ENCODE results near the gene MBD3L2B.
A peak's percentile ranks its signal among the peaks of the same experiment; 100 is the strongest.
"Not testable (repeated sequence)": the region's sequence is repeated elsewhere in the genome, so short reads cannot be mapped to it uniquely, and the experiment has no call there.

Gene MBD3L2B

GRCh38 chr19:7021331-7021730 lies at the start of gene MBD3L2B:
Gene MBD3L2B, minus strand, starts transcription at chr19:7021431. Its CDS starts 34 bp downstream, at chr19:7021397.
- not testable (repeated sequence) for H3K27ac Mint-ChIP-seq, H3K4me3 Mint-ChIP-seq

GRCh38 chr19:7069904-7070226 lies 48.6 kb upstream of the MBD3L2B start:
- DNase-seq (ENCODE audit: low spot score in 2 of 2), result no peak
- Mint-ChIP-seq H3K27ac (peak overlapping the region; percentile 93), H3K4me1 (peaks cover 20% of the 10 kb centered on the region)

More at GRCh38 chr19:7021331-7021730, at the start of gene MBD3L2B:
- H3K4me1 Mint-ChIP-seq; H3K36me3 Mint-ChIP-seq; ATAC-seq; DNase-seq (ENCODE audit: low spot score in 2 of 2); H3K9me3 Mint-ChIP-seq: not testable (repeated sequence)

GRCh38 chr19:7069042-7069903 lies 48.0 kb upstream of the MBD3L2B start, which contains the start of gene ZNF557:
Gene ZNF557, plus strand, starts transcription at chr19:7069703. Its CDS starts 5,372 bp downstream, at chr19:7075075.
- H3K4me3 Mint-ChIP-seq, result peak within 1 kb of the TSS; percentile 95
- peaks cover 48% of the 10 kb centered on the region for H3K36me3 Mint-ChIP-seq
- peaks cover 2% of the 10 kb centered on the region for H3K9me3 Mint-ChIP-seq
- DNase-seq (ENCODE audit: low spot score in 2 of 2), result peak; percentile 92 to 99
- ATAC-seq, result peak; percentile 94
- peaks cover 20% of the 10 kb centered on the region for H3K4me1 Mint-ChIP-seq
- H3K27ac Mint-ChIP-seq, result peak within 1 kb of the TSS; percentile 93

More at GRCh38 chr19:7069904-7070226, 48.6 kb upstream of the MBD3L2B start:
- peaks cover 54% of the 10 kb centered on the region for H3K36me3 Mint-ChIP-seq
- peak overlapping the region; percentile 95 for H3K4me3 Mint-ChIP-seq
- H3K9me3 Mint-ChIP-seq, result peaks cover 2% of the 10 kb centered on the region
- peak; percentile 49 for ATAC-seq

- no peak for ATAC-seq
- no peak for DNase-seq (ENCODE audit: low spot score in 2 of 2)
- H3K4me1 Mint-ChIP-seq, result peaks cover 20% of the 10 kb centered on the region
- H3K36me3 Mint-ChIP-seq, result peaks cover 41% of the 10 kb centered on the region
- H3K4me3 Mint-ChIP-seq, result peak overlapping the region; percentile 95
- peaks cover 2% of the 10 kb centered on the region for H3K9me3 Mint-ChIP-seq
- peak overlapping the region; percentile 93 for H3K27ac Mint-ChIP-seq
Observed at GRCh38 chr19:7068599-7068998, 47.4 kb upstream of the MBD3L2B start.

- DNase-seq (ENCODE audit: low spot score in 2 of 2), result no peak
- no peak overlapping the region for H3K27ac Mint-ChIP-seq
- H3K9me3 Mint-ChIP-seq, result peaks cover 2% of the 10 kb centered on the region
- ATAC-seq, result no peak
- H3K36me3 Mint-ChIP-seq, result peaks cover 32% of the 10 kb centered on the region
- H3K4me1 Mint-ChIP-seq, result peaks cover 18% of the 10 kb centered on the region
- no peak overlapping the region for H3K4me3 Mint-ChIP-seq
Observed at GRCh38 chr19:7067716-7068115, 46.5 kb upstream of the MBD3L2B start.

- not testable (repeated sequence) for H3K9me3 Mint-ChIP-seq, H3K4me3 Mint-ChIP-seq, H3K27ac Mint-ChIP-seq, ATAC-seq
- Mint-ChIP-seq H3K36me3 (peaks cover 26% of the 10 kb centered on the region), H3K4me1 (peaks cover 12% of the 10 kb centered on the region)
- peak in 1 of 2 donors; percentile 51 for DNase-seq (ENCODE audit: low spot score in 2 of 2)
Observed at GRCh38 chr19:7067122-7067521, 45.9 kb upstream of the MBD3L2B start.

GRCh38 chr19:7063764-7064418 lies 42.7 kb upstream of the MBD3L2B start:
- Mint-ChIP-seq H3K4me3 (no peak overlapping the region), H3K36me3 (no peaks in the 10 kb centered on the region), H3K27ac (no peak overlapping the region), H3K9me3 (peaks cover 2% of the 10 kb centered on the region), H3K4me1 (peaks cover 6% of the 10 kb centered on the region)
- ATAC-seq (peak; percentile 49), DNase-seq (ENCODE audit: low spot score in 2 of 2) (peak in 1 of 2 donors; percentile 52)

GRCh38 chr19:7063339-7063738 lies 42.1 kb upstream of the MBD3L2B start:
- peaks cover under 1% of the 10 kb centered on the region for H3K4me1 Mint-ChIP-seq
- H3K27ac Mint-ChIP-seq, result no peak overlapping the region
- ATAC-seq (no peak), DNase-seq (ENCODE audit: low spot score in 2 of 2) (peak in 1 of 2 donors; percentile 48)
- H3K4me3 Mint-ChIP-seq, result no peak overlapping the region
- H3K36me3 Mint-ChIP-seq, result no peaks in the 10 kb centered on the region
- H3K9me3 Mint-ChIP-seq, result peaks cover 2% of the 10 kb centered on the region

GRCh38 chr19:7059977-7060376 lies 38.7 kb upstream of the MBD3L2B start:
- not testable (repeated sequence) for H3K9me3 Mint-ChIP-seq, H3K36me3 Mint-ChIP-seq, H3K4me3 Mint-ChIP-seq, H3K4me1 Mint-ChIP-seq, ATAC-seq, H3K27ac Mint-ChIP-seq
- peak in 1 of 2 donors; percentile 38 for DNase-seq (ENCODE audit: low spot score in 2 of 2)

GRCh38 chr19:7058576-7058975 lies 37.3 kb upstream of the MBD3L2B start, which contains the start of gene MBD3L3:
Gene MBD3L3, minus strand, starts transcription at chr19:7058676. Its CDS starts 71 bp downstream, at chr19:7058605.
- not testable (repeated sequence) for ATAC-seq; H3K9me3 Mint-ChIP-seq; DNase-seq (ENCODE audit: low spot score in 2 of 2); H3K4me3 Mint-ChIP-seq; H3K4me1 Mint-ChIP-seq; H3K27ac Mint-ChIP-seq; H3K36me3 Mint-ChIP-seq

- not testable (repeated sequence) for H3K36me3 Mint-ChIP-seq, H3K4me1 Mint-ChIP-seq, H3K27ac Mint-ChIP-seq, H3K4me3 Mint-ChIP-seq, H3K9me3 Mint-ChIP-seq, ATAC-seq
- peak in 1 of 2 donors; percentile 29 for DNase-seq (ENCODE audit: low spot score in 2 of 2)
Observed at GRCh38 chr19:7056371-7056770, 35.1 kb upstream of the MBD3L2B start.

GRCh38 chr19:7055679-7056078 lies 34.4 kb upstream of the MBD3L2B start:
- not testable (repeated sequence) for H3K27ac Mint-ChIP-seq, ATAC-seq, H3K4me3 Mint-ChIP-seq, H3K36me3 Mint-ChIP-seq, H3K4me1 Mint-ChIP-seq, H3K9me3 Mint-ChIP-seq
- DNase-seq (ENCODE audit: low spot score in 2 of 2), result peak in 1 of 2 donors; percentile 40

GRCh38 chr19:7054635-7055368 lies 33.6 kb upstream of the MBD3L2B start:
- not testable (repeated sequence) for H3K4me3 Mint-ChIP-seq, ATAC-seq, H3K36me3 Mint-ChIP-seq, H3K4me1 Mint-ChIP-seq, H3K9me3 Mint-ChIP-seq, H3K27ac Mint-ChIP-seq
- DNase-seq (ENCODE audit: low spot score in 2 of 2), result peak in 1 of 2 donors; percentile 17

- not testable (repeated sequence) for H3K36me3 Mint-ChIP-seq, H3K4me1 Mint-ChIP-seq, H3K27ac Mint-ChIP-seq, H3K9me3 Mint-ChIP-seq, ATAC-seq, H3K4me3 Mint-ChIP-seq
- DNase-seq (ENCODE audit: low spot score in 2 of 2), result peak in 1 of 2 donors; percentile 36
Observed at GRCh38 chr19:7052896-7053295, 31.7 kb upstream of the MBD3L2B start.

- H3K36me3 Mint-ChIP-seq; H3K4me3 Mint-ChIP-seq; H3K4me1 Mint-ChIP-seq; DNase-seq (ENCODE audit: low spot score in 2 of 2); H3K9me3 Mint-ChIP-seq; H3K27ac Mint-ChIP-seq; ATAC-seq: not testable (repeated sequence)
Observed at GRCh38 chr19:7051421-7051820, 30.2 kb upstream of the MBD3L2B start.
